ENCODE results near the gene KLRC1. TPM values are rescaled to one million over a fixed set of nuclear protein-coding genes. Genes with fewer than 3 reads are reported as not detected.
"Not testable (repeated sequence)": the region's sequence is repeated elsewhere in the genome, so short reads cannot be mapped to it uniquely, and the experiment has no call there.

Gene KLRC1
- total RNA-seq, 1 donor from 2014 or later = not detected

DNA sequence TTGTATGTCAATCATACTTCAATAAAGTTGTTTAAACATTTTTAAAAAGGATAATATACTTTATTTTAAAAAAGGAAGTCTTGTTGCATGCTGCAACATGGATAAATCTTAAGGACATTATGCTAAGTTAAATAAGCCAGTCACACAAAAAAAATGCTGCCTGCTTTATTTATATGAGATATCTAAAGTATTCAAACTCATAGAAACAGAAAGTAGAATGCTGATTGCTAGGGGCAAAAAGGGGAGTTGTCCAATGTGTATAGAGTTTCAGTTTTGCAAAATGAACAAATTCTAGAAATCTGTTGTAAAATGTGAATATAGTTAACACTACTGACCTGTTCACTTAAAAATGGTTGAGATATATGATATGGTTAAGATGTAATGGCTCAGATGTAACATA, 52.3 kb downstream of the KLRC1 start:
- Histone ChIP-seq H3K27me3 (ENCODE audit: low read depth) (no peaks in the 10 kb centered on the region), H3K4me3 (no peak overlapping the region), H3K9me3 (replicated peaks) (peaks cover 9% of the 10 kb centered on the region), H3K27ac (replicated peaks) (no peak overlapping the region), H3K36me3 (no peaks in the 10 kb centered on the region), H3K4me1 (no peaks in the 10 kb centered on the region)
- intact Hi-C loops (cut with micrococcal nuclease) = no loop called here
- no peak for DNase-seq
- TF ChIP-seq, protein P1, sequence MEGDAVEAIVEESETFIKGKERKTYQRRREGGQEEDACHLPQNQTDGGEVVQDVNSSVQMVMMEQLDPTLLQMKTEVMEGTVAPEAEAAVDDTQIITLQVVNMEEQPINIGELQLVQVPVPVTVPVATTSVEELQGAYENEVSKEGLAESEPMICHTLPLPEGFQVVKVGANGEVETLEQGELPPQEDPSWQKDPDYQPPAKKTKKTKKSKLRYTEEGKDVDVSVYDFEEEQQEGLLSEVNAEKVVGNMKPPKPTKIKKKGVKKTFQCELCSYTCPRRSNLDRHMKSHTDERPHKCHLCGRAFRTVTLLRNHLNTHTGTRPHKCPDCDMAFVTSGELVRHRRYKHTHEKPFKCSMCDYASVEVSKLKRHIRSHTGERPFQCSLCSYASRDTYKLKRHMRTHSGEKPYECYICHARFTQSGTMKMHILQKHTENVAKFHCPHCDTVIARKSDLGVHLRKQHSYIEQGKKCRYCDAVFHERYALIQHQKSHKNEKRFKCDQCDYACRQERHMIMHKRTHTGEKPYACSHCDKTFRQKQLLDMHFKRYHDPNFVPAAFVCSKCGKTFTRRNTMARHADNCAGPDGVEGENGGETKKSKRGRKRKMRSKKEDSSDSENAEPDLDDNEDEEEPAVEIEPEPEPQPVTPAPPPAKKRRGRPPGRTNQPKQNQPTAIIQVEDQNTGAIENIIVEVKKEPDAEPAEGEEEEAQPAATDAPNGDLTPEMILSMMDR (IDR thresholded peaks at IDR 0.05; ENCODE audit: borderline replicate concordance) = no peak

DNA sequence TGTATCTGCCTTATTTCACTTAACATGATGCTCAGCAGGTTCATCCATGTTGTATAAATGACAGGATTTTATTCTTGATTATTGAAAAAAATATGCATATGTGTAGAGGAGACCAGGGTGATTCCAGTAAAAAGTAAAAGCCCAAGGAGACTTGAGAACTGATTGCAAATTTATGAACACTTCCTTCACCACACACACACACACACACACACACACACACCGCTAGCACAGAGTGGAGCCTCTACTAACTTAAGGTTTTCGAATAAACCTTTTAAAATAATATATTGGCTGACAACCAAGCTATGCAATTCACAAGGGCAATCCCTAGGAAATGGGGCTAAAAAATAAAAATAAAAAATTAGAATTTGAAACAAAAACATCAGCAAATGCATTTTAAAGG, 55.0 kb downstream of the KLRC1 start:
- TF ChIP-seq, protein P1 (IDR thresholded peaks at IDR 0.05; ENCODE audit: borderline replicate concordance) = no peak
- intact Hi-C loops (cut with micrococcal nuclease) = no loop called here

DNA sequence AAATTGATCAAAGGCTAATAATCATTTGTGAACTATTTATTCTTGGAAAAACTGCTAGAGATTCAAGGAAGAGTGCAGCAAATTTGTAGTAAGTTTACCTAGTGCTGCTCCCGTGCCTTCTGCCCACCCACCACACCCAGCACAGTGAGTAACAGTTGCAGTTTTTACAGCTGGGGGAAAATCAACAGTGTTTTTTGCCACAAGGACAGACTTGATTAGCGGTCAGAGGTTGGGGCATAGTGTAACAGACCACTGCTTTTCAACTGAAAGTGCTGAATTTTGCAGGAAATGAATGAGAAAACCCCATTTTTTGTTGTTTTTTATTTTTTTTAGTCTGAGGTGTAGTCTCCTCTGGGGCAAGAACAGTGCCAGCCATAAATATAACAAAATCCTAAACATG, 55.9 kb downstream of the KLRC1 start:
- Histone ChIP-seq H3K27ac (replicated peaks) (no peak overlapping the region), H3K27me3 (ENCODE audit: low read depth) (no peaks in the 10 kb centered on the region), H3K9me3 (replicated peaks) (no peaks in the 10 kb centered on the region), H3K36me3 (no peaks in the 10 kb centered on the region), H3K4me3 (no peak overlapping the region), H3K4me1 (peaks cover 9% of the 10 kb centered on the region)
- DNase-seq = no peak
- intact Hi-C loops (cut with micrococcal nuclease) = no loop called here
- TF ChIP-seq, protein P1 (IDR thresholded peaks at IDR 0.05; ENCODE audit: borderline replicate concordance) = no peak

More for the DNA sequence above, 55.0 kb downstream of the KLRC1 start:
- Histone ChIP-seq H3K36me3 (no peaks in the 10 kb centered on the region), H3K27me3 (ENCODE audit: low read depth) (no peaks in the 10 kb centered on the region), H3K4me1 (peaks cover under 1% of the 10 kb centered on the region), H3K9me3 (replicated peaks) (no peaks in the 10 kb centered on the region), H3K4me3 (no peak overlapping the region), H3K27ac (replicated peaks) (no peak overlapping the region)
- no peak for DNase-seq

DNA sequence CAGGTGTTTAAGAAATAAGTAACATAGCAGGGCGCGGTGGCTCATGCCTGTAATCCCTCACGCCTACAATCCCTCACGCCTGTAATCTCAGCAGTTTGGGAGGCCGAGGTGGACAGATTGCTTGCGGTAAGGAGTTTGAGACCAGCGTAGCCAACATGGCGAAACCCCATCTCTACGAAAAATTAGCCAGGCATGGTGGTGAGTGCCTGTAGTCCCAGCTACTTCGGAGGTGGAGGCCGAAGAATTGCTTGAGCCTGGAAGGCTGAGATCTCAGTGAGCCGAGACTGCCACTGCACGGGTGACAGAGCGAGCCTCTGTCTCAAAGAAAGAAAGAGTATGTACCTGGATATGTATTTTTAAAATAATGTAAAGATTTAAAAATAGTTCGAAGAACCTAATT, 57.0 kb downstream of the KLRC1 start:
- DNase-seq; H3K9me3 ChIP-seq (replicated peaks); intact Hi-C loops (cut with micrococcal nuclease); H3K4me3 ChIP-seq; H3K27ac ChIP-seq (replicated peaks); H3K36me3 ChIP-seq; H3K27me3 ChIP-seq (ENCODE audit: low read depth): not testable (repeated sequence)
- peaks cover 10% of the 10 kb centered on the region for H3K4me1 ChIP-seq

Other genes starting within 250 kb of the KLRC1 start
- gene GABARAPL1, start 240.5 kb downstream of the KLRC1 start, total RNA-seq = 360 TPM
- gene KLRD1, start 145.5 kb downstream of the KLRC1 start, total RNA-seq = 1.4 TPM
- 0.36 TPM for gene KLRK1, start 63.3 kb downstream of the KLRC1 start, total RNA-seq
- gene KLRC4, start 43.6 kb downstream of the KLRC1 start, total RNA-seq = not detected
- not detected for gene KLRC3, start 32.8 kb downstream of the KLRC1 start, total RNA-seq
- not detected for gene KLRC2, start 17.4 kb downstream of the KLRC1 start, total RNA-seq
- gene EIF2S3B, start 52.5 kb upstream of the KLRC1 start, total RNA-seq = 0.22 TPM
- gene MAGOHB, start 160.2 kb upstream of the KLRC1 start, total RNA-seq = 13.9 TPM
- not detected for gene STYK1, start 220.7 kb upstream of the KLRC1 start, total RNA-seq

Data from left ventricle myocardium inferior (tissue), 1 donor.